Activated naive CD4-positive, alpha-beta T cell (primary cell): Measurements from ENCODE around the gene DOK6.

Experiments
- DNase-seq, 4 experiments: peaks; one replicate each; lab custom pipeline; 2025; lab: John Stamatoyannopoulos, UW

DOK6 gene

GRCh38 chr18:69539404-69539803 is 138.7 kb downstream of the DOK6 start:
- DNase-seq, result no peak

GRCh38 chr18:69556228-69556627 is 155.5 kb downstream of the DOK6 start:
- DNase-seq, result no peak

GRCh38 chr18:69557282-69557681 is 156.6 kb downstream of the DOK6 start:
- no peak for DNase-seq

- no peak for DNase-seq
Measured at GRCh38 chr18:69558052-69558451, 157.4 kb downstream of the DOK6 start.

- no peak for DNase-seq
Measured at GRCh38 chr18:69559604-69560003, 158.9 kb downstream of the DOK6 start.

GRCh38 chr18:69564602-69565001 is 163.9 kb downstream of the DOK6 start:
- DNase-seq, result no peak

GRCh38 chr18:69567813-69568488 is 167.3 kb downstream of the DOK6 start:
- DNase-seq, result no peak

- no peak for DNase-seq
Measured at GRCh38 chr18:69569133-69569532, 168.4 kb downstream of the DOK6 start.

GRCh38 chr18:69574401-69574800 is 173.7 kb downstream of the DOK6 start:
- no peak for DNase-seq

- DNase-seq, result no peak
Measured at GRCh38 chr18:69580107-69580506, 179.4 kb downstream of the DOK6 start.

- DNase-seq, result no peak
Measured at GRCh38 chr18:69584429-69584828, 183.7 kb downstream of the DOK6 start.

- DNase-seq, result no peak
Measured at GRCh38 chr18:69585696-69586095, 185.0 kb downstream of the DOK6 start.

GRCh38 chr18:69586537-69586936 is 185.8 kb downstream of the DOK6 start:
- DNase-seq, result no peak

GRCh38 chr18:69588301-69588700 is 187.6 kb downstream of the DOK6 start:
- DNase-seq, result no peak

GRCh38 chr18:69590150-69590549 is 189.5 kb downstream of the DOK6 start:
- no peak for DNase-seq

GRCh38 chr18:69596345-69596744 is 195.7 kb downstream of the DOK6 start:
- DNase-seq, result no peak

- no peak for DNase-seq
Measured at GRCh38 chr18:69597561-69597960, 196.9 kb downstream of the DOK6 start.

- no peak for DNase-seq
Measured at GRCh38 chr18:69599377-69599776, 198.7 kb downstream of the DOK6 start.

GRCh38 chr18:69612242-69612641 is 211.6 kb downstream of the DOK6 start:
- DNase-seq, result no peak

- no peak for DNase-seq
Measured at GRCh38 chr18:69616114-69616513, 215.4 kb downstream of the DOK6 start.

- no peak for DNase-seq
Measured at GRCh38 chr18:69617408-69617807, 216.7 kb downstream of the DOK6 start.

- DNase-seq, result no peak
Measured at GRCh38 chr18:69617888-69618287, 217.2 kb downstream of the DOK6 start.

GRCh38 chr18:69622184-69622583 is 221.5 kb downstream of the DOK6 start:
- DNase-seq, result no peak

GRCh38 chr18:69622961-69623360 is 222.3 kb downstream of the DOK6 start:
- DNase-seq, result no peak
